ENCODE results near the gene MACROD2.

The MACROD2 gene

GRCh38 chr20:15209537-15209936 is 1214.2 kb downstream of the MACROD2 start:
- TF ChIP-seq FOXP2 (optimal IDR thresholded peaks at IDR 0.05; ENCODE audit: borderline replicate concordance, extremely low read depth, extremely low read length, insufficient read depth) (no peak), REST (IDR thresholded peaks at IDR 0.05; ENCODE audit: insufficient read depth in 1 of 2, low read depth in 2 of 2, low read length in 2 of 2) (no peak), POLR2AphosphoS5 (IDR thresholded peaks at IDR 0.05; ENCODE audit: low read depth, low read length) (no peak), TAF1 (IDR thresholded peaks at IDR 0.05; ENCODE audit: borderline replicate concordance, insufficient read depth, low read length) (no peak), SIN3A (IDR thresholded peaks at IDR 0.05; ENCODE audit: borderline replicate concordance, insufficient read depth, low read length) (no peak)

GRCh38 chr20:15214051-15214450 is 1218.7 kb downstream of the MACROD2 start:
- no peak for TF ChIP-seq SIN3A (IDR thresholded peaks at IDR 0.05; ENCODE audit: borderline replicate concordance, insufficient read depth, low read length)
- no peak for TF ChIP-seq POLR2AphosphoS5 (IDR thresholded peaks at IDR 0.05; ENCODE audit: low read depth, low read length)
- TF ChIP-seq TAF1 (IDR thresholded peaks at IDR 0.05; ENCODE audit: borderline replicate concordance, insufficient read depth, low read length), result no peak
- TF ChIP-seq FOXP2 (optimal IDR thresholded peaks at IDR 0.05; ENCODE audit: borderline replicate concordance, extremely low read depth, extremely low read length, insufficient read depth), result no peak
- no peak for TF ChIP-seq REST (IDR thresholded peaks at IDR 0.05; ENCODE audit: insufficient read depth in 1 of 2, low read depth in 2 of 2, low read length in 2 of 2)

- no peak for TF ChIP-seq TAF1 (IDR thresholded peaks at IDR 0.05; ENCODE audit: borderline replicate concordance, insufficient read depth, low read length)
- no peak for TF ChIP-seq POLR2AphosphoS5 (IDR thresholded peaks at IDR 0.05; ENCODE audit: low read depth, low read length)
- TF ChIP-seq REST (IDR thresholded peaks at IDR 0.05; ENCODE audit: insufficient read depth in 1 of 2, low read depth in 2 of 2, low read length in 2 of 2), result no peak
- no peak for TF ChIP-seq SIN3A (IDR thresholded peaks at IDR 0.05; ENCODE audit: borderline replicate concordance, insufficient read depth, low read length)
- TF ChIP-seq FOXP2 (optimal IDR thresholded peaks at IDR 0.05; ENCODE audit: borderline replicate concordance, extremely low read depth, extremely low read length, insufficient read depth), result no peak
Observed at GRCh38 chr20:15220009-15220656, 1224.8 kb downstream of the MACROD2 start.

- no peak for TF ChIP-seq SIN3A (IDR thresholded peaks at IDR 0.05; ENCODE audit: borderline replicate concordance, insufficient read depth, low read length)
- TF ChIP-seq REST (IDR thresholded peaks at IDR 0.05; ENCODE audit: insufficient read depth in 1 of 2, low read depth in 2 of 2, low read length in 2 of 2), result no peak
- no peak for TF ChIP-seq TAF1 (IDR thresholded peaks at IDR 0.05; ENCODE audit: borderline replicate concordance, insufficient read depth, low read length)
- no peak for TF ChIP-seq FOXP2 (optimal IDR thresholded peaks at IDR 0.05; ENCODE audit: borderline replicate concordance, extremely low read depth, extremely low read length, insufficient read depth)
- no peak for TF ChIP-seq POLR2AphosphoS5 (IDR thresholded peaks at IDR 0.05; ENCODE audit: low read depth, low read length)
Observed at GRCh38 chr20:15220778-15221565, 1225.7 kb downstream of the MACROD2 start.
